Type B pancreatic cell (in vitro differentiated cells): Measurements from ENCODE around the gene KISS1R. TPM values are rescaled to one million over a fixed set of nuclear protein-coding genes. Genes with fewer than 3 reads are reported as not detected.

Experiments used
- DNase-seq: peaks from one replicate; pipeline ENCODE4 v3.0.0; 2021; ENCODE audit warnings: mixed read lengths; ENCODE audit not compliant: unreplicated experiment; ENCODE audit errors: extremely low spot score
- H3K27ac Mint-ChIP-seq: 2 replicates; pipeline ENCODE4 v1.8.0; 2021; ENCODE audit warnings: mild to moderate bottlenecking, mixed read lengths
- H3K27me3 Mint-ChIP-seq: 2 replicates; pipeline ENCODE4 v1.8.0; 2021; ENCODE audit warnings: mixed read lengths
- H3K36me3 Mint-ChIP-seq: 2 replicates; pipeline ENCODE4 v1.8.0; 2021; ENCODE audit warnings: mixed read lengths
- H3K4me1 Mint-ChIP-seq: one replicate; pipeline ENCODE4 v1.8.0; 2021; ENCODE audit warnings: mixed read lengths; ENCODE audit not compliant: unreplicated experiment
- H3K4me3 Mint-ChIP-seq: 2 replicates; pipeline ENCODE4 v1.8.0; 2021; ENCODE audit warnings: mild to moderate bottlenecking, mixed read lengths
- H3K9me3 Mint-ChIP-seq: 2 replicates; pipeline ENCODE4 v1.8.0; 2021; ENCODE audit warnings: mixed read lengths
- CTCF ChIP-seq: fragments of 200-600 bp; sonication (generic); conservative IDR thresholded peaks from 2 replicates; pipeline ENCODE4 v1.5.0; 2021; ENCODE audit warnings: antibody characterized with exemption, mild to moderate bottlenecking
- total RNA-seq: library from RNA; stranded (reverse); gene quantifications from 2 replicates; pipeline ENCODE4 v1.2.1, GENCODE V29; 2021; ENCODE audit warnings: low replicate concordance

Gene KISS1R
- total RNA-seq, 1 donor from 2014 or later = 1.2 TPM

GRCh38 chr19:902093-902370 is 15.1 kb upstream of the KISS1R start:
- H3K27ac Mint-ChIP-seq = no peak overlapping the region
- no peaks in the 10 kb centered on the region for H3K27me3 Mint-ChIP-seq
- no peaks in the 10 kb centered on the region for H3K9me3 Mint-ChIP-seq
- H3K4me3 Mint-ChIP-seq = no peak overlapping the region
- TF ChIP-seq CTCF = no peak
- no peak for DNase-seq
- H3K4me1 Mint-ChIP-seq = peaks cover 3% of the 10 kb centered on the region
- H3K36me3 Mint-ChIP-seq = peaks cover 1% of the 10 kb centered on the region

GRCh38 chr19:902446-903226 is 14.5 kb upstream of the KISS1R start:
- DNase-seq = no peak
- Mint-ChIP-seq H3K9me3 (no peaks in the 10 kb centered on the region), H3K4me3 (peak overlapping the region; percentile 11), H3K27me3 (no peaks in the 10 kb centered on the region), H3K36me3 (no peaks in the 10 kb centered on the region), H3K4me1 (peaks cover 3% of the 10 kb centered on the region), H3K27ac (no peak overlapping the region)
- no peak for TF ChIP-seq CTCF

DNA sequence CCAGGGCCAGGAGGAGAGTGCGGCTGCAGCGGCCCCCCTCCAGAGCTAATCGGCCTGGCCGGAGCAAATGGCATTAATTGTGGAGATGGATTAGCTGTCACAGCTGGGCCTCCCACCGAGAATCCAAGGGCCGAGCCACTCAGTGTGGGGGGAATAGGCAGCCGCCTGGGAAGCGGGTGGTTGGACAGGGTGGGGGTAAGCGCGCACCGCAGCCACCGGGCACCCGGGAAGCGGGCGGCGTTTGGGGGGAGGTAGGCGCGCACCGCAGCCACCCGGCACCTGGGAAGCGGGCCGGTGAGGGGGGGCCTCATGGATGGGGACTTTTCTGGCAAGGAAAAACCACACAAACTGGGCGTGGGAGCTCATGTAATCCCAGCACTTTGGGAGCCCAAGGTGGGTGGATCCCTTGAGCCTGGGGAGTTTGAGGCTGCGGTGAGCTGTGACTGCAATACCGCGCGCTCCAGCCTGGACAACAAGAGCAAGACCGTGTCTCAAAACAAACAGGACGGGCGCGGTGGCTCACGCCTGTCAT is 13.8 kb upstream of the KISS1R start:
- Mint-ChIP-seq H3K4me3 (no peak overlapping the region), H3K36me3 (no peaks in the 10 kb centered on the region), H3K9me3 (no peaks in the 10 kb centered on the region), H3K4me1 (peaks cover 3% of the 10 kb centered on the region), H3K27me3 (no peaks in the 10 kb centered on the region), H3K27ac (no peak overlapping the region)
- DNase-seq = no peak
- TF ChIP-seq CTCF = no peak

GRCh38 chr19:904545-904944 is 12.6 kb upstream of the KISS1R start:
- Mint-ChIP-seq H3K9me3 (no peaks in the 10 kb centered on the region), H3K36me3 (no peaks in the 10 kb centered on the region), H3K4me1 (peaks cover 9% of the 10 kb centered on the region), H3K27ac (no peak overlapping the region), H3K4me3 (no peak overlapping the region), H3K27me3 (no peaks in the 10 kb centered on the region)
- no peak for TF ChIP-seq CTCF
- DNase-seq = no peak

DNA sequence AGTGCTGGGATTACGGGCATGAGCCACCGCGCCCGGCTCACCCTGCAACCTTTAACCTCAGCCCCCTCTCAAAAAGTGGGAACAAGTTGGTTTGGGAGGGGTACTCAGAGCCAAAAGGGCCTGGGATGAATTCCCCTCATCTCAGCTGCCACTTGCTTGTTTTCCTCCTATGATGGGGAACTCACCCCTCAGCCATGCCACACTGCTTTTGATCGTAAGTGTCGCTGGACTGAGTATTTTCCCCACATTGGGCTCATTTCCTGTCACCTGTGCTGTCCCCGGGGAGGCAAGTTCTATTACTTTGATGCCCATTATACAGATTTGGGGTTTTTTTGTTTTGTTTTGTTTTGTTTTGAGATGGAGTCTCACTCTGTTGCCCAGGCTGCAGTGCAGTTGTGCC is 10.7 kb upstream of the KISS1R start:
- no peaks in the 10 kb centered on the region for H3K27me3 Mint-ChIP-seq
- H3K36me3 Mint-ChIP-seq = no peaks in the 10 kb centered on the region
- H3K4me3 Mint-ChIP-seq = no peak overlapping the region
- H3K4me1 Mint-ChIP-seq = peaks cover 12% of the 10 kb centered on the region
- DNase-seq = no peak
- no peak overlapping the region for H3K27ac Mint-ChIP-seq
- H3K9me3 Mint-ChIP-seq = no peaks in the 10 kb centered on the region
- TF ChIP-seq CTCF = no peak
